HG03378 (cell line): Measurements from ENCODE around the gene LEFTY2.
"Not testable (repeated sequence)": the region's sequence is repeated elsewhere in the genome, so short reads cannot be mapped to it uniquely, and the experiment has no call there.

Experiments
- ATAC-seq: cut with Tn5 transposase; IDR thresholded peaks from one replicate; pipeline ENCODE4 v1.9.1; 2021; ENCODE audit warnings: mild to moderate bottlenecking, moderate library complexity; ENCODE audit not compliant: unreplicated experiment

The LEFTY2 gene

GRCh38 chr1:225931270-225932136 lies 9.5 kb downstream of the LEFTY2 start:
- no peak for ATAC-seq

- ATAC-seq = no peak
Observed at GRCh38 chr1:225930566-225930965, 10.5 kb downstream of the LEFTY2 start.

GRCh38 chr1:225929462-225929861 lies 11.6 kb downstream of the LEFTY2 start:
- ATAC-seq = not testable (repeated sequence)

GRCh38 chr1:225928186-225929175 lies 12.5 kb downstream of the LEFTY2 start:
- no peak for ATAC-seq

- ATAC-seq = no peak
Observed at GRCh38 chr1:225926551-225927113, 14.4 kb downstream of the LEFTY2 start.

GRCh38 chr1:225923692-225924555 lies 17.1 kb downstream of the LEFTY2 start, which contains the start of gene PYCR2:
Gene PYCR2, minus strand, starts transcription at chr1:225924250. Its CDS starts 140 bp downstream, at chr1:225924110.
- ATAC-seq = peak; percentile 94

- ATAC-seq = no peak
Observed at GRCh38 chr1:225923381-225923691, 17.7 kb downstream of the LEFTY2 start.

- ATAC-seq = no peak
Observed at GRCh38 chr1:225921734-225922709, 19.0 kb downstream of the LEFTY2 start.

GRCh38 chr1:225919906-225920305 lies 21.1 kb downstream of the LEFTY2 start:
- ATAC-seq = no peak

- ATAC-seq = no peak
Observed at GRCh38 chr1:225918280-225918679, 22.7 kb downstream of the LEFTY2 start.

- no peak for ATAC-seq
Observed at GRCh38 chr1:225917536-225917935, 23.5 kb downstream of the LEFTY2 start.

- no peak for ATAC-seq
Observed at GRCh38 chr1:225917101-225917500, 23.9 kb downstream of the LEFTY2 start.

- no peak for ATAC-seq
Observed at GRCh38 chr1:225915538-225915991, 25.5 kb downstream of the LEFTY2 start.

- ATAC-seq = no peak
Observed at GRCh38 chr1:225914947-225915346, 26.1 kb downstream of the LEFTY2 start.

- ATAC-seq = no peak
Observed at GRCh38 chr1:225914391-225914790, 26.6 kb downstream of the LEFTY2 start.

GRCh38 chr1:225911191-225912130 lies 29.6 kb downstream of the LEFTY2 start:
- peak; percentile 48 for ATAC-seq

GRCh38 chr1:225909477-225909876 lies 31.5 kb downstream of the LEFTY2 start:
- ATAC-seq = no peak

- ATAC-seq = no peak
Observed at GRCh38 chr1:225908773-225909172, 32.2 kb downstream of the LEFTY2 start.
